ENCODE results near the gene KBTBD3. TPM values are rescaled to one million over a fixed set of nuclear protein-coding genes. Genes with fewer than 3 reads are reported as not detected.

KBTBD3 gene
- 5.8 TPM for polyA plus RNA-seq (ENCODE audit: insufficient read length)

- DNase-seq = peak; percentile 100
These were observed at the start of gene KBTBD3 for GRCh38 chr11:106076919-106077608. TSS of gene KBTBD3 (minus strand) at chr11:106077347. CDS start at chr11:106059097, 18,250 bp downstream.

GRCh38 chr11:106121570-106122320, 44.6 kb upstream of the KBTBD3 start:
- no peak for DNase-seq

- DNase-seq = no peak
These were observed 28.8 kb upstream of the KBTBD3 start for GRCh38 chr11:106105986-106106385.

GRCh38 chr11:106101819-106102218, 24.7 kb upstream of the KBTBD3 start:
- no peak for DNase-seq

DNA sequence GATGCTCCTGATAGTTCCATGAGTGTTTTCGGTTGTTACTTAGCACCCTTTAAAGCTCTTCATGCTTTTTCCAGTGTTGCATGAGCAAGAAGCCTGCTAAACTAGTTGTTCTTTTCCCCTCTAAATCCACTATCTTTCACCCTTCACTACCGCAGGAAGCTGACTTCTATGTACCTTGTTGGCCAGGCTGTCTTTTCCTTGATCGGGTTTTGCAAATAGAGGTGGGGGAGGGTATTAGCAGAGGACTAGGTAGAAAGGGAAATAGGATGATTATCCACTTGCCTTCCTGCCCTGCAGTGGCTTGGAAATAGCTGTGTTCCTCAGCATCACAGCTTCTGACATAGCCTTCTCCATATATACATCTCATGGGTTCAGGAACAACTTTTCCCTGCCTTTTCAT, 24.2 kb upstream of the KBTBD3 start:
- no peak for DNase-seq

- no peak for DNase-seq
These were observed 21.9 kb upstream of the KBTBD3 start for GRCh38 chr11:106098893-106099553.

- DNase-seq = no peak
These were observed 15.3 kb upstream of the KBTBD3 start for GRCh38 chr11:106092446-106092845.

DNA sequence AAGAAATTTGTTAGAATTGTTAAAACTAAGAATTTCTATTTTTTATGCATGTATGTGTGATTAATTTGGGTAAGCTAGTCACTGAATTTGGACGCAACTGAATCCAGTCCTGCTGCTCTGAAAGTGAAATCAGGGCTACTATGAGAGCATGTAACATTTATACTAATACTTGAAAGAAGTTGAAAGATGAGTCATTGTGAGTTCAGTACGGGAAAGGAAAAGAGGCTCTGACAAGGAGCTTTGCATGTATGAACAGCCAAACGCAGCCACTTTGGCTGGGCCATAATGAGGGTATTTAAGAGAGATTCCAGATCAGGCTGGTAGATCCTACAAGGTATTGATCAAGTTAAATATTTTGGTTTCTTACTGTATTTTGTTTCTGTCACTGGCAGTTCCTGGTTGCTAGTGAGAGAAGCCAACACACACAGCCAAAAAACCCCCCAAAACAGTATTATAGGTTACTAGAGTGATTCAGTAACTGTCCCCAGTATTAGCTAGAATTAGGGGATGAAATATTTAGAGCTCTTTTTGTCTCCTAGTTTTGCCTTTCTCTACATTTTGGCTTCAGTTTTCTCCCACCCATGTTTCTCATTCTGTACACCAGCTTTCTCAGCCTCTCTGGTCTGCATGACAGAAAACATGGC, 14.5 kb upstream of the KBTBD3 start:
- DNase-seq = no peak

GRCh38 chr11:106088896-106089295, 11.7 kb upstream of the KBTBD3 start:
- DNase-seq = no peak

GRCh38 chr11:106087815-106088435, 10.8 kb upstream of the KBTBD3 start:
- peak; percentile 36 for DNase-seq

- DNase-seq = no peak
These were observed 9.7 kb upstream of the KBTBD3 start for GRCh38 chr11:106086850-106087249.

DNA sequence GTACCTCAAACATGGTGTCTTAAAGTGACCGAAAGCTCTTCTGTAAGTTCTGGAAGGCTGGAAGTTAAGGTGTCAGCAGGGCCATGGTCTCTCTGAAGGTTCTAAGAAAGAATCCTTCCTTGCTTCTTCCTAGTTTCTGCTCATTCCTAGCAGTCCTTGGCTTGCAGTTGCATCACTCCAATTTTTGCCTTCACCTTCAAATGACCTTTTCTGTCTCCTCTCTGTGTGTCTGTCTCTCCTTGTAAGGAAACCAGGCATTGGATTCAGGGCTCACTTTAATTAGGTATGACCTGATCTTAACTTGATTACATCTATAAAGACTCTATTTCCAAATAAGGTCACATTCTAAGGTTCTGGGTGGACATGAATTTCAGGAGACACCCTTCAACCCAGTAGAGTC, 9.0 kb upstream of the KBTBD3 start:
- no peak for DNase-seq

DNA sequence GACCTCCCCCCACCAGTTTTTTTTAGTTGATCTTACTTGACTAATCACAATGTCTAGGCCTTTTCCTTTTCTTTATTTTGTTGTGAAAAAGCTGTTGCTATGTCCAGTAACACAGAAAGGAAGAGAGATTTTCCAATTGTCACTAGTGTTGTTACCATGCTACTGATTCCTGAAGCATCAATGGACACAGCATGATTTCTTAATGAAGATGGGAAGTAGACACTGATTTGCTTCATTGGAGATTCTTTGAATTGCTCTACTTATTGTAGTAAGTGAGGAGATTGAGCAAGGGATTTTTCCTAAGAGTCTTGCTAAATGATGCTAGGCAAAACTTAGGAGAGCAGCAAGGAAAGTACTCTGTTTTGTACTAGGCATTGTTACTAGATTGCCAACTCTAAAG, 4.9 kb upstream of the KBTBD3 start:
- no peak for DNase-seq

DNA sequence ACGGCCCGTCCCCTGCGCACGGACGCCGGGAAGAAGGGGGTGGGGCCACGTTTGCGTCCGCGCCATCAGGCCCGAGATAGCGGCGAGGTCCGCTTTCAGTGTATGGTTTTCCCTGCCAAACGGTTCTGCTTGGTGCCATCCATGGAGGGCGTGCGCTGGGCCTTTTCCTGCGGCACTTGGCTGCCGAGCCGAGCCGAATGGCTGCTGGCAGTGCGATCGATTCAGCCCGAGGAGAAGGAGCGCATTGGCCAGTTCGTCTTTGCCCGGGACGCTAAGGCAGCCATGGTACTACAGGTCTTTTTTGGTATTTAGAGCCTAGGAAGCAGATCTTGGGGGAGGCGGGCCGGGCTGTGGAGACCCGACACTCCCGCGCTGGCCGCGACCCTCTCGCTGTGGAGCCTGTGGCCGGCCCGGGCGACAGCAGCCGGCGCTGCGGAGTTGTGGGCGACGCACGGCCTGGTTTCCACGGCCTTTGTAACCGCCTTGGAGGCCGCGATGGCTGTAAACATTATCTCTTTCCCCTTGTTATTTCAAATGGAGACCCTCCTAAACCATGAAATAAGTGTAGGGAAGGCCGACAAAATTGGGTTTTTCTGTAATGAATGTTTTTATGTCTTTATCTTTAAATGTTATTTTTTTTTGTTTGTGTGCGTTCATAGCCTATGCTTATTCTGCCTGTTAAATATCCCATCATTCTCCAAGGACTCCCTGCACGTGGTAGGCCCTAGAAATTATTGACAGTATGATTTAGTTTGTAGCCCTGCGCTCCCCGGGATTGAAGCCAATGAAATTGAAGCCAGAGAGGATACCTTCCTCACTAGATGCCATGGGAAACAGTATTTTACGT, 685 bp upstream of the KBTBD3 start, which contains the start of gene AASDHPPT:
Gene AASDHPPT (plus strand): TSS at position 54 of the 847 bp plus-strand sequence. CDS start 49 bp downstream, at position 103.
- peak; percentile 65 for DNase-seq

DNA sequence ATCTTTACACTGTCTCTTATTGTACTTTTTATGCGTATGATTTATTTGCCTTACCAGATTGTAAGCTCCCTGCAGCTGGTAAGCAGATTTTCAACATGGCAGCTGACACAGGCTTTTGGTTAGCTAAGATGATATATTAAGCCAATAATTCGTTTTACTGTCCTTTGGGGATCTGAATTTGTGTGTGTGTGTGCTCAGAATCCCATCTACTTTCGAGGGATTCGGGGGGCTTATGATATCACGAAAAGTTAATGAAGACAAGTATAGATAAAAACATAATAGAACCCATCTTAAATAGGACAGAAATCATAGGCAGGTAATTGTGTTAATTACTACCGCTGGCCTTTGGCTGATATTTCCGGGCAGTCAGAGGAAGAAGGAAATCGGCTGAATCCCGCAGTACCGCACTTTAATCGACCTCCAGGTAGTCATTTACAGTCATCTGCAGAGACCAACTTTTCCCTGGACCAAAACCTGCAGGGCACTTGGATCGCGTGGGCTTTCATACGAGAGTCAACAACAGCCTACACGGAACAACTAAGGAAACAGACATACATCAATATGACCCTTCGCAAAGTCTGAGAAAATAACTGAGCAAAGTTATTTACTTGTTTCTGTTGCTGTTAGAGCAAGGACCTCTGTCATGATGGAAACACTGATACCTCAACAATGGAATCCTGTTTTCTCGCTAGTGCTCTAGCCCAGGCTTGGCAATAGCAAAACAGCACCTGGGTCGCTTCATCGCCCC, 802 bp downstream of the KBTBD3 start:
- no peak for DNase-seq

DNA sequence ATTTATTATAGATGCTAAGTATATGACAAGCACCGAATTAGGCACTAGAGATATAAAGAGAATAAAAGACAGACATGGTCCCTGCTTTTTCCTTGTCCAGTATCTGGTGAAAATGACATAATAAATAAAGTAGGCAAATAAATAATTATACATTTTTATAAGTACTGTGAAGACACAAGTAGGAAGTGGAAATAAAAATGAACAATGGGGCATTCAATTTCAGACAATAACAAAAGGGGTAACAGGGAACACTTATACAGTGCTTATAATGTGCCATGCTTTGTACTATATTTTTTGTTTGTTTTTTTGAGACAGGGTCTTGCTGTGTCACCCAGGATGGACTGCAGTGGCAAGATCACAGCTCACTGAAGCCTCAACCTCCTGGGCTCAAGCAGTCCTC, 4.3 kb downstream of the KBTBD3 start:
- DNase-seq = no peak

DNA sequence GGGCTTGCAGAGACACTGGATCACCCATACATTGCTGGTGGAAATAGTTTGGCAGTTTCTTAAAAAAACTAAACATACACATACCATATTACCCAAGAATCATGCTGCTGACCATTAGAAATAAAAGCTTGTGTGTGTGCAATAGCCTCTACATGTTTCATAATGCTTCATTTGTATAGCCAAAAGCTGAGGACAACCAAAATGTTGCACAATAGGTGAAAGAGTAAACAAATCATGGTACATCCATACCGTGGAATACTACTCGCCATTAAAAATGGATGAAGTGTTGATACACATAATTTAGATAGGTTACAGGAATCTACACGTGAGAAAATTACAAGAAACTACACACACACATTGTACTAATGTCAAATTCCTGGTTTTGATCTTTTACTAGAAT, 6.5 kb downstream of the KBTBD3 start:
- no peak for DNase-seq

GRCh38 chr11:106063009-106063408, 14.1 kb downstream of the KBTBD3 start:
- no peak for DNase-seq

- no peak for DNase-seq
These were observed 14.9 kb downstream of the KBTBD3 start for GRCh38 chr11:106061954-106062949.

Measured in hindlimb muscle (tissue), 1 donor.